CD4-positive, alpha-beta T cell treated with Interferon gamma for 1 hour (primary cell): Measurements from ENCODE around the gene DBT.
"Not testable (repeated sequence)": the region's sequence is repeated elsewhere in the genome, so short reads cannot be mapped to it uniquely, and the experiment has no call there.

ENCODE experiments used
- DNase-seq: peaks from one replicate; pipeline ENCODE4 v3.0.0-alpha.2; 2020

The DBT gene

GRCh38 chr1:100249155-100249536, 488 bp downstream of the DBT start:
- DNase-seq, result no peak

DNA sequence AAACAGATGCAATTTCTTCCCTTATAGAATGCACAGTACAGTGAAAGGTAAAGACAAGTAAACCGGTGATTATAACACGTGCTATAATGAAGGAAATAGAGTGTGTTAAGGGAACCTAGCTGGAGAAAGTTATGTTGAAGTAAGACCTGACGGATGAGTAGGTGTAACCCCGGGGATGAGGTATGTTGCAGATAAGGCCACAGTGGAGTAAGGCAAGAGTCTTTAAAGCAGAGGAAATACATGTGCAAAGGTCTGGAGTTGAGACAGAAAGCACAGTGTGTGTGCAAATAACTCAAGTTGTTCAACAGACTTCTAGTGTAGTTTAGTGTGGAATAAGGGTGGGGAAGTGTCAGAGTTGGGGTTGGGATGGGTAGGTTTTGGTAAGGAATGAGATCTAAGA, 2.9 kb downstream of the DBT start:
- DNase-seq, result no peak

DNA sequence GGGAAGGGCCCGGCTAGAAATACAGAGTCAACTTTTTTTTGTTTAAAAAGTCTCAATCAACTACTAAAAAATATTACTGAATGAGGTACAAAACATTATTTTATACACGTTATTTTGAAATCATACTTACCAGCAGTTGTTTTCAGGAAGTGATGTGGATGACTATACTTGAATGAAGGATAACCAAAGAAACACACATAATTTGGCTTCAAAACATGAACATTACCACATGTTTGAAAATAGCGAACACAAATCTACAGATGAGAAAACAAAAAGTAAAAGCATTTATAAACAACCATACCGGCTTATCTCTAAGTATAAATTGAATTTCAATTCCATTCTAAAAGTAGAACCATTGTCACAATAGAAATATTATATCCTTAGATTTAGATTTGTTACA, 9.0 kb downstream of the DBT start:
- no peak for DNase-seq

DNA sequence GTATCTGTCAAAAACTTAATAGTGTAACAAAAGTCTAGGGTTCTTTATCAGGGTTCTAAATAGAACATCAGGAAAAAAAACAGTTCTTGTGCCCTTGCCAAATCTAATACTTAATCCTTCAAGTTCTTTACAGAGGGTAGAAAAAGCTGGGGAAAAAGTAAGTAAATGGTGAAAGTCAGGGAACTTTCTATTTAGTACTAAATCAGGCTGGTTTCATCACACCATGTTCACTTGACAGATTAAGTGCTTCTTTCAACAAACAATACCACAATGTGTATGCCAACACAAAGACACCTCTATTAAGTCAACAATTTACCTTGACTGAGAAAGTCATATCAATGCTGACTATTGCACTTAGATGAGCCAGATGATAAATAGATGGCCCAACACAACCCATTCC, 9.7 kb downstream of the DBT start:
- no peak for DNase-seq

- no peak for DNase-seq
Observed at GRCh38 chr1:100237091-100237490, 12.5 kb downstream of the DBT start.

GRCh38 chr1:100234432-100234831, 15.2 kb downstream of the DBT start:
- no peak for DNase-seq

DNA sequence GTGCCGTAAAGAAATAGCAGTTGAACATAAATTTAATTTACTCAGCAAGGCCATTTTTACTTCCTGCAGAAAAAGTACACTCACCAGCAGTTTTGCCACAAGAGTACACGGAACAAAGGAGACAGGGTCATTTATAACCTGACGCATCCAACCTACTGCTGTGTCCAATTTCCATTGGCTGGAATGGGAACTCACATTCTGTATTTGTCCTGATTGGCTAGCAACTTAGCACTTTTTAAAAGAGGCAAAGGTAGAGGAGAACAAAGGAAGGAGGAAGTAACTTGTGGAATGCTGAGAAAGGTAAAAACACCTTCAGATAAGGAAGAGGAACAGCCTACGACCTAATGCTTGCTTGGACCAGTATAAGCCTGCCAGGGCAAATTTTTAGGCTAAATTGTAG, 16.1 kb downstream of the DBT start:
- not testable (repeated sequence) for DNase-seq

GRCh38 chr1:100232156-100232555, 17.5 kb downstream of the DBT start:
- no peak for DNase-seq

DNA sequence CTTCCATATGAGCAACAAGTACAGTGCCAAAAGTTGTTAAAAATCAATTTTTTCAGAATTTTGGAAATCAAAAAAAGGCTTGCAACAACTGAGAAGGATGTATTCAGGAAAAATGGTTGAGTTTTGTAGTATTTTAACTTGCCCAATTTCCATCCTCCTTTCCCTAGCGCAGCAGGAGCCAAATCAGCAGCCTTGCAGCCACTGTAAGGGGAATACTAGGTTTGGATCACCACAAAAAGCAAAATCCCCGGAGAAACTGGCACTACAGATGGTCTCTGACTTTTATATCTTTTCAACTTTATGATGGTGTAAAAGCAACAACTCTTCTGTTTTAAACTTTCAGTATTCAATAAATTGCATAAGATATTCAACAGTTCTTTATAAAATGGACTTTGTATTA, 17.9 kb downstream of the DBT start:
- no peak for DNase-seq

GRCh38 chr1:100230765-100231164, 18.9 kb downstream of the DBT start:
- no peak for DNase-seq

DNA sequence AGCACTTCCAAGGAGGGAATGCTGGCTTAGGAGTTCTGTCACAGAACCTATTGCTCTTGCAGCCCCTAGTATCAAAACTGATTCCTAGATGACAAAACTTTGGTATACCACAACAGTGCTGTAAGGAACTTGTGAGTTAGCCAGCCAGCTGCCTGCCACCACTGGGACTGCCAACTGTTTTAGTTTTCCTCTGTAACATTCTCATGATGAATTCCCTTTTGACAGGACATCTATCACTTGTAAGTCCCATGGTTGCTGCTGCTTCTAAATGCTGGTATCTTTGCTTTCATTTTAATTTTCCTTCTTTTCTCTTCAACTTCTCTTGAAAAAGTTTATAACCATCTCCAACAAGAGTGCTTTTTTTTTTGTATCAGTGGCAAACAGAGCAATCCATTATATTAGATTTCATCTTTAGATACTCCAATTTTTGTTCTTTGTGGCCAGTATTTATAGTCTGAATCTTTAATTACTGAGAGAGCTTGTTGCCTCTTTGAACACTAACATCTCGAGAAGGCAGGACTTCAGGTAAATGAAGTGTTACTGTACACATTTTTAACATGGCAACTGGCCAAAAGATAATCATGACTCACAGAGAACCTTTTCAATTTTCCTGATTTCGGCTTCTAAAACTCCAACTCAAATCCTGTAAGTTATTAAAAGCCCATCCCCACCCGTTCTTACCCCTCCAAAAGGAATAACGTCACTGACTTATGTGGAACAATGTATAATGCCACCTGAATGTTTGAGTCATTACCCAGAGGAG, 19.8 kb downstream of the DBT start:
- no peak for DNase-seq

GRCh38 chr1:100222428-100222827, 27.2 kb downstream of the DBT start:
- DNase-seq, result no peak

GRCh38 chr1:100219883-100220282, 29.8 kb downstream of the DBT start:
- DNase-seq, result no peak

- DNase-seq, result no peak
Observed at GRCh38 chr1:100219457-100219856, 30.2 kb downstream of the DBT start.

GRCh38 chr1:100217834-100218233, 31.8 kb downstream of the DBT start:
- DNase-seq, result no peak

DNA sequence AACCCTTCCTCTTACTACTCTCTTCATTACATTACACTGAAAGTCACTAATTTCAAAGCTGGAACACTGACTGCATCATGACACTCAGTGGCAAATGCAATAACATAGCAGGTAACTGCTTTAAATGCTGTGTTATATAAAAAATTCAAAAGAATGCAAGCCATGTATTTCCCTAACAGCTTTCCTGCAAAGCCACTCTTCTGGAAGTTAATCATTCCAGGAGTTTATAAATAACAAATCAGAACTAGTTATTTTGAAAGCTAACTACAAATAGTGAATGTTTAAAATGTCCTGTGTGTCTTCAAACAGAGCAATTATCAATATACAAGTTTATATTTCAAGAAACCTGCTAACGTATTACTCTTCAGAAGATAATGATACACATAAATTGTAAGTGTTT, 34.5 kb downstream of the DBT start:
- no peak for DNase-seq

DNA sequence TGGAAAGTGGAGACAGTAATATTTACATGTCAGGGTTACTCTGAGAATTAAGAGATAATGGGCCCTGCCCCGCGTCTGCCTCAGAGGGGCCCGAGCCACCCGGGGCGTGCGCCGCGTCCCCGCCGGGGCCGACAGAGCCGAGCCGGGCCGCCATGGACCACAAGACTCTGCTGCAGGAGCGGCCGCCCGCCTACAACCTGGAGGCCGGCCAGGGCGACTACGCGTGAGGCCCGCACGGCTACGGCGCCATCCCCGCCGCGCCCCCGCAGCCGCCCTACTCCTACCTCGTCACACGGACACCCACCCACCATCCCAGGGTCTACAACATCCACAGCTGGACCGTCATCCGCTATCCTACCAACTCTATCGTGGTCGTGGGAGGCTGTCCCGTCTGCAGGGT, 36.5 kb downstream of the DBT start:
- DNase-seq, result no peak

GRCh38 chr1:100206301-100206700, 43.3 kb downstream of the DBT start:
- DNase-seq, result no peak

- not testable (repeated sequence) for DNase-seq
Observed at GRCh38 chr1:100205593-100205992, 44.0 kb downstream of the DBT start.

GRCh38 chr1:100205103-100205502, 44.5 kb downstream of the DBT start:
- DNase-seq, result not testable (repeated sequence)

DNA sequence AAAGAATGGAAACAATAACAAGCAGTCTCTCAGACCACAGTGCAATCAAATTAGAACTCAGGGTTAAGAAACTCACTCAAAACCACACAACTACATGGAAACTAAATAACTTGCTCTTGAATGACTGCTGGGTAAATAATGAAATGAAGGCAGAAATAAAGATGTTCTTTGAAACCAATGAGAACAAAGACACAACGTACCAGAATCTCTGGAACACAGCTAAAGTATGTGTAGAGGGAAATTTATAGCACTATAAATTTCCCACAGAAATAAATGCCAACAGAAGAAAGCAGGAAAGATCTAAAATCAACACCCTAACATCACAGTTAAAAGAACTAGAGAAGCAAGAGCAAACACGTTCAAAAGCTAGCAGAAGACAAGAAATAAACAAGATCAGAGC, 46.9 kb downstream of the DBT start:
- not testable (repeated sequence) for DNase-seq

- not testable (repeated sequence) for DNase-seq
Observed at GRCh38 chr1:100200060-100200459, 49.6 kb downstream of the DBT start.

GRCh38 chr1:100198596-100198995, 51.0 kb downstream of the DBT start:
- no peak for DNase-seq

DNA sequence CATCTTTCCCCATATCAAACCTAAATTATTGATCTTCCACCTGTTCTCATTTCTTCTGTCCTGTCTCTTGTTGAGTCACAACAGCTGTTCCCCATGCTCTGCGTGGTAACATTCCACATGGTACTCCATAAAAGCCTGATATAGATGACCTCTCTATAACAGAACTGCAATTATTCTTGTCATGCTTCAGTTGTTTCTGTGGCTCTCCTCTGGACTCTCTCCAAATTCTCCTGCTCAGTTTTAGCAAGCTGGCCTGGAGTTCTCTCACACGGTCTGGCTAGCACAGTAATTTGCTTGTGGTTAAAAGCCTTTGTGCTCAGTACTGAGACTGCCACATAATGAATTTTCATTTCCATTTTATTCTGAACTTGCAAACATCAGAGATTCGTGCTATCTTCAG, 61.0 kb downstream of the DBT start:
- no peak for DNase-seq

DNA sequence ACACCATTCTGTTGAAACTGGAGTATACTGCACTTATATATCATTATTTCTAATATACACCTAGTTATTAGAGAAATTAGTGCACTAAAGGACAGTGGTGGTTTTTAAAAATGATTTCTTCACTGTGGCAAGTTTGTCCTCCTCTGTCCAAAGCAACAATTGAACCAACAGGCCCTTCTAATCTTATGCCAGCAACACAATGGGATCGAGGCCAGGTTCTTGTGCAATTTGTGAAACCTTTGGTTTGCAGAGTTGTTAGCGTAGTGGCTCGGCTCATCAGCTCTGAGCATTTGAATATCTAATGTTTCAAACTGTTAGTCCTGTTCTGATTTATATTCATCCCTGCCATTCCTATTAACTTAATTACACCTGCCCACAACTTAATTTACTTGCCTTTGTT, 61.7 kb downstream of the DBT start:
- no peak for DNase-seq
